K562 (cell line): Measurements from ENCODE around the gene GABRB2.

ENCODE experiments used
- CHD1 ChIP-seq: fragments of 200-600 bp; sonication (generic); IDR thresholded peaks from one replicate; pipeline ENCODE4 v1.6.1; 2012; ENCODE audit warnings: mild to moderate bottlenecking, moderate library complexity, low read length, inconsistent platforms
- KAT8 ChIP-seq: fragments of 450-650 bp; IDR thresholded peaks from 2 replicates; pipeline ENCODE4 v1.6.1; 2016; ENCODE audit warnings: low read depth, mild to moderate bottlenecking
- TBL1XR1 ChIP-seq, 2 experiments: IDR thresholded peaks; 2 replicates each; pipeline ENCODE4 v1.6.1; 2012; ENCODE audit warnings: improper control_type of control experiment in 2 of 2, low read length in 2 of 2, mild to moderate bottlenecking in 1 of 2
- TF ChIP-seq, protein P1 (sequence below), 2 experiments: fragments of 450-650 bp in 1 of 2; sonication (generic) in 1 of 2; formaldehyde crosslinking in 1 of 2; IDR thresholded peaks in 1 of 2; conservative IDR thresholded peaks in 1 of 2; 2 replicates each; pipeline versions ENCODE4 v1.6.1 to v1.8.1; 2016 to 2023; ENCODE audit warnings: mild to moderate bottlenecking in 2 of 2, moderate library complexity in 2 of 2, inconsistent platforms in 1 of 2, missing genetic modification reagents in 1 of 2

DNA sequence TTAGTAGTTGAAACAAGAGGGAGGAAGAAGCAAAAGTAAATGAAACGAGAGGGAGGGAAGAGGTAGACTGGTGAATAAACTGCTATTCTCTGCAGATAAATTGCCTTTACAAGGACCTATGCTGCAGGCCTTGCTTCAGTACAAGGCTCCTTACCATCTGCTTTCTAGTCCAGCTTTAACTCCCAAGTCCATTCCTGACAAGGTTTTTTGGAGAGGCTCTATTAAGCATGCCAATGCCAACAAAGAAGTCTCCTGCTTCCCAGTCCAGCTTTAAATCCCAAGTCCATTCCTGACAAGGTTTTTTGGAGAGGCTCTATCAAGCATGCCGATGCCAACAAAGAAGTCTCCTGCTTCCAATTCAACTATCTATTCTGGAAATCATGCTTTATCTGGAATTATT is 244.9 kb downstream of the GABRB2 start:
- TF ChIP-seq, protein P1, sequence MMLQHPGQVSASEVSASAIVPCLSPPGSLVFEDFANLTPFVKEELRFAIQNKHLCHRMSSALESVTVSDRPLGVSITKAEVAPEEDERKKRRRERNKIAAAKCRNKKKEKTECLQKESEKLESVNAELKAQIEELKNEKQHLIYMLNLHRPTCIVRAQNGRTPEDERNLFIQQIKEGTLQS (IDR thresholded peaks at IDR 0.05), result no peak
- TF ChIP-seq, protein P1 (CRISPR knock-in tag; conservative IDR thresholded peaks at IDR 0.05), result no peak
- TF ChIP-seq CHD1 (no peak), TBL1XR1 (IDR thresholded peaks at IDR 0.05; ENCODE audit: low read length in 2 of 2) (no peak), KAT8 (no peak)
